ENCODE results near the gene TSPAN4. TPM values are rescaled to one million over a fixed set of nuclear protein-coding genes. Genes with fewer than 3 reads are reported as not detected.
A peak's percentile ranks its signal among the peaks of the same experiment; 100 is the strongest.

TSPAN4 gene
- total and polyA plus RNA-seq, 2 of the 13 experiments (the other 11 are each of a cell fraction or from before 2014, with no cell fraction given), result 31.7 to 68.3 TPM

DNA sequence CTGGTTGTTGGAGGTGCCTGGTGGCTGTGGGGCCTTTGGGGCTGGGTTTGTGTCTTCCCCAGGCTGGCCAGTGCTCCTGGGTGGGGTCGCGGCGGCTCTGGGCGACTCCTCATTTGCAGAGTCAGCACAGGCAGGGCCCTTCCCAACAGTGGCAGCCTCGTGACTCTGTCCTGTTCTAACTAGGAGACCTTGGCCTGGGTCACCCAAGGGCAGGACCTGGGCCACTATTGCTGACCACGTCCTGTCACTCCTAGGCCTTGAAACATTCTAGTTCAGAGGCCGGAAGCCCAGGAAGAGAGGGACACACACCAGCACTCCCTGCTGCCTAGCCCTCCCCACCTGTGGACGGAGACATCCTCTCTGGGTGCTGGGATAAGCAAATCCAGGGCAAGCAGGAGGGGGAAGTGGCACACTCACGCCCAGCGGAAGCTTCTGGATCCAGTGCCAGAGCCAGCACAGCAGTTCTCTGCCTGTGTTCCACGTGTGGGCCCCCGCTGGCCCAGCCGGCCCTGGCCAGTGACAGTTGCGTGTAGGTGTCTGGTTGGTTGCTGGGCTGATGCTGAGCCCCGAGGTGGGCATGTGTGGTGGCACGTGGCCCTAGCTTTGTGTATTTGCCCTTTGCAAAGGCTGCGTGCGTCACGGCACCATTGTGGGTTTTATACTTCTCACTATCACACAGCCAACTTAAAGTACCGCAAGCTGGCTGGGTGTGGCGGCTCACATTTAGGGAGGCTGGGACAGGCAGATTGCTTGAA, 72.3 kb downstream of the TSPAN4 start (continued):
- TF ChIP-seq, protein P1, sequence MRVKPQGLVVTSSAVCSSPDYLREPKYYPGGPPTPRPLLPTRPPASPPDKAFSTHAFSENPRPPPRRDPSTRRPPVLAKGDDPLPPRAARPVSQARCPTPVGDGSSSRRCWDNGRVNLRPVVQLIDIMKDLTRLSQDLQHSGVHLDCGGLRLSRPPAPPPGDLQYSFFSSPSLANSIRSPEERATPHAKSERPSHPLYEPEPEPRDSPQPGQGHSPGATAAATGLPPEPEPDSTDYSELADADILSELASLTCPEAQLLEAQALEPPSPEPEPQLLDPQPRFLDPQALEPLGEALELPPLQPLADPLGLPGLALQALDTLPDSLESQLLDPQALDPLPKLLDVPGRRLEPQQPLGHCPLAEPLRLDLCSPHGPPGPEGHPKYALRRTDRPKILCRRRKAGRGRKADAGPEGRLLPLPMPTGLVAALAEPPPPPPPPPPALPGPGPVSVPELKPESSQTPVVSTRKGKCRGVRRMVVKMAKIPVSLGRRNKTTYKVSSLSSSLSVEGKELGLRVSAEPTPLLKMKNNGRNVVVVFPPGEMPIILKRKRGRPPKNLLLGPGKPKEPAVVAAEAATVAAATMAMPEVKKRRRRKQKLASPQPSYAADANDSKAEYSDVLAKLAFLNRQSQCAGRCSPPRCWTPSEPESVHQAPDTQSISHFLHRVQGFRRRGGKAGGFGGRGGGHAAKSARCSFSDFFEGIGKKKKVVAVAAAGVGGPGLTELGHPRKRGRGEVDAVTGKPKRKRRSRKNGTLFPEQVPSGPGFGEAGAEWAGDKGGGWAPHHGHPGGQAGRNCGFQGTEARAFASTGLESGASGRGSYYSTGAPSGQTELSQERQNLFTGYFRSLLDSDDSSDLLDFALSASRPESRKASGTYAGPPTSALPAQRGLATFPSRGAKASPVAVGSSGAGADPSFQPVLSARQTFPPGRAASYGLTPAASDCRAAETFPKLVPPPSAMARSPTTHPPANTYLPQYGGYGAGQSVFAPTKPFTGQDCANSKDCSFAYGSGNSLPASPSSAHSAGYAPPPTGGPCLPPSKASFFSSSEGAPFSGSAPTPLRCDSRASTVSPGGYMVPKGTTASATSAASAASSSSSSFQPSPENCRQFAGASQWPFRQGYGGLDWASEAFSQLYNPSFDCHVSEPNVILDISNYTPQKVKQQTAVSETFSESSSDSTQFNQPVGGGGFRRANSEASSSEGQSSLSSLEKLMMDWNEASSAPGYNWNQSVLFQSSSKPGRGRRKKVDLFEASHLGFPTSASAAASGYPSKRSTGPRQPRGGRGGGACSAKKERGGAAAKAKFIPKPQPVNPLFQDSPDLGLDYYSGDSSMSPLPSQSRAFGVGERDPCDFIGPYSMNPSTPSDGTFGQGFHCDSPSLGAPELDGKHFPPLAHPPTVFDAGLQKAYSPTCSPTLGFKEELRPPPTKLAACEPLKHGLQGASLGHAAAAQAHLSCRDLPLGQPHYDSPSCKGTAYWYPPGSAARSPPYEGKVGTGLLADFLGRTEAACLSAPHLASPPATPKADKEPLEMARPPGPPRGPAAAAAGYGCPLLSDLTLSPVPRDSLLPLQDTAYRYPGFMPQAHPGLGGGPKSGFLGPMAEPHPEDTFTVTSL (CRISPR knock-in tag; IDR thresholded peaks at IDR 0.05; ENCODE audit: borderline replicate concordance), result peak; percentile 55; the same call in 1 of the 2 replicates
- TF ChIP-seq, protein P2, sequence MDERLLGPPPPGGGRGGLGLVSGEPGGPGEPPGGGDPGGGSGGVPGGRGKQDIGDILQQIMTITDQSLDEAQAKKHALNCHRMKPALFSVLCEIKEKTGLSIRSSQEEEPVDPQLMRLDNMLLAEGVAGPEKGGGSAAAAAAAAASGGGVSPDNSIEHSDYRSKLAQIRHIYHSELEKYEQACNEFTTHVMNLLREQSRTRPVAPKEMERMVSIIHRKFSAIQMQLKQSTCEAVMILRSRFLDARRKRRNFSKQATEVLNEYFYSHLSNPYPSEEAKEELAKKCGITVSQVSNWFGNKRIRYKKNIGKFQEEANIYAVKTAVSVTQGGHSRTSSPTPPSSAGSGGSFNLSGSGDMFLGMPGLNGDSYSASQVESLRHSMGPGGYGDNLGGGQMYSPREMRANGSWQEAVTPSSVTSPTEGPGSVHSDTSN (CRISPR knock-in tag; IDR thresholded peaks at IDR 0.05), result peak; percentile 37; the same call in 1 of the 2 replicates
- TF ChIP-seq CBFB (CRISPR knock-in tag; IDR thresholded peaks at IDR 0.05) (0 out of 2 replicates have a peak, but pooled peaks have one; percentile 52), GATAD2A (CRISPR knock-in tag; IDR thresholded peaks at IDR 0.05) (peak; percentile 58), EEA1 (CRISPR knock-in tag; IDR thresholded peaks at IDR 0.05; ENCODE audit: borderline replicate concordance) (0 out of 2 replicates have a peak, but pooled peaks have one; percentile 72), SIN3A (IDR thresholded peaks at IDR 0.05; ENCODE audit: borderline replicate concordance, low read depth, low read length) (peak; percentile 70; the same call in 1 of the 2 replicates), TBX2 (CRISPR knock-in tag; IDR thresholded peaks at IDR 0.05; ENCODE audit: borderline replicate concordance) (peak; percentile 86), ZFP36L2 (CRISPR knock-in tag; IDR thresholded peaks at IDR 0.05) (no peak), ZNF772 (CRISPR knock-in tag; IDR thresholded peaks at IDR 0.05) (peak; percentile 76; the same call in 1 of the 2 replicates), ZBTB8A (CRISPR knock-in tag; IDR thresholded peaks at IDR 0.05; ENCODE audit: borderline replicate concordance, low read depth) (no peak), PHF20 (CRISPR knock-in tag; IDR thresholded peaks at IDR 0.05) (peak; percentile 58; the same call in 1 of the 2 replicates)
- TF ChIP-seq, protein P3, sequence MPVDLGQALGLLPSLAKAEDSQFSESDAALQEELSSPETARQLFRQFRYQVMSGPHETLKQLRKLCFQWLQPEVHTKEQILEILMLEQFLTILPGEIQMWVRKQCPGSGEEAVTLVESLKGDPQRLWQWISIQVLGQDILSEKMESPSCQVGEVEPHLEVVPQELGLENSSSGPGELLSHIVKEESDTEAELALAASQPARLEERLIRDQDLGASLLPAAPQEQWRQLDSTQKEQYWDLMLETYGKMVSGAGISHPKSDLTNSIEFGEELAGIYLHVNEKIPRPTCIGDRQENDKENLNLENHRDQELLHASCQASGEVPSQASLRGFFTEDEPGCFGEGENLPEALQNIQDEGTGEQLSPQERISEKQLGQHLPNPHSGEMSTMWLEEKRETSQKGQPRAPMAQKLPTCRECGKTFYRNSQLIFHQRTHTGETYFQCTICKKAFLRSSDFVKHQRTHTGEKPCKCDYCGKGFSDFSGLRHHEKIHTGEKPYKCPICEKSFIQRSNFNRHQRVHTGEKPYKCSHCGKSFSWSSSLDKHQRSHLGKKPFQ (CRISPR knock-in tag; IDR thresholded peaks at IDR 0.05; ENCODE audit: insufficient replicate concordance), result peak; percentile 46
- TF ChIP-seq, protein P4, sequence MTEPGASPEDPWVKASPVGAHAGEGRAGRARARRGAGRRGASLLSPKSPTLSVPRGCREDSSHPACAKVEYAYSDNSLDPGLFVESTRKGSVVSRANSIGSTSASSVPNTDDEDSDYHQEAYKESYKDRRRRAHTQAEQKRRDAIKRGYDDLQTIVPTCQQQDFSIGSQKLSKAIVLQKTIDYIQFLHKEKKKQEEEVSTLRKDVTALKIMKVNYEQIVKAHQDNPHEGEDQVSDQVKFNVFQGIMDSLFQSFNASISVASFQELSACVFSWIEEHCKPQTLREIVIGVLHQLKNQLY (CRISPR knock-in tag; IDR thresholded peaks at IDR 0.05), result peak; percentile 53; the same call in 1 of the 2 replicates
- TF ChIP-seq, protein P5, sequence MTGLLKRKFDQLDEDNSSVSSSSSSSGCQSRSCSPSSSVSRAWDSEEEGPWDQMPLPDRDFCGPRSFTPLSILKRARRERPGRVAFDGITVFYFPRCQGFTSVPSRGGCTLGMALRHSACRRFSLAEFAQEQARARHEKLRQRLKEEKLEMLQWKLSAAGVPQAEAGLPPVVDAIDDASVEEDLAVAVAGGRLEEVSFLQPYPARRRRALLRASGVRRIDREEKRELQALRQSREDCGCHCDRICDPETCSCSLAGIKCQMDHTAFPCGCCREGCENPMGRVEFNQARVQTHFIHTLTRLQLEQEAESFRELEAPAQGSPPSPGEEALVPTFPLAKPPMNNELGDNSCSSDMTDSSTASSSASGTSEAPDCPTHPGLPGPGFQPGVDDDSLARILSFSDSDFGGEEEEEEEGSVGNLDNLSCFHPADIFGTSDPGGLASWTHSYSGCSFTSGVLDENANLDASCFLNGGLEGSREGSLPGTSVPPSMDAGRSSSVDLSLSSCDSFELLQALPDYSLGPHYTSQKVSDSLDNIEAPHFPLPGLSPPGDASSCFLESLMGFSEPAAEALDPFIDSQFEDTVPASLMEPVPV (CRISPR knock-in tag; IDR thresholded peaks at IDR 0.05), result peak; percentile 36; the same call in 1 of the 2 replicates
